DOHH2 (cell line): ENCODE data around the gene GLI3.

Experiments used
- H3F3A ChIP-seq: fragments of 200-600 bp; sonication (generic), shearing (Covaris generic); 2 replicates; pipeline ENCODE4 v1.6.0; 2016; ENCODE audit warnings: antibody characterized with exemption, mild to moderate bottlenecking; ENCODE audit not compliant: control insufficient read depth, insufficient read depth
- H3K27ac ChIP-seq: fragments of 200-600 bp; sonication (generic); 2 replicates; pipeline ENCODE4 v1.5.1; 2014; ENCODE audit warnings: low read depth, mild to moderate bottlenecking, low read length, moderate library complexity
- H3K27me3 ChIP-seq: fragments of 200-600 bp; sonication (generic); 2 replicates; pipeline ENCODE4 v1.6.1; 2014; ENCODE audit warnings: mild to moderate bottlenecking, low read length, mixed read lengths; ENCODE audit not compliant: control insufficient read depth
- H3K36me3 ChIP-seq: fragments of 200-600 bp; sonication (generic); 2 replicates; pipeline ENCODE4 v1.6.1; 2014; ENCODE audit warnings: mild to moderate bottlenecking, low read length, moderate library complexity, mixed read lengths; ENCODE audit not compliant: control insufficient read depth
- H3K4me1 ChIP-seq: fragments of 200-600 bp; sonication (generic); 2 replicates; pipeline ENCODE4 v1.6.1; 2014; ENCODE audit warnings: mild to moderate bottlenecking, low read length, mixed read lengths; ENCODE audit not compliant: control insufficient read depth
- H3K4me2 ChIP-seq: fragments of 200-600 bp; sonication (generic); 2 replicates; pipeline ENCODE4 v1.6.0; 2014; ENCODE audit warnings: mild to moderate bottlenecking, low read length, moderate library complexity
- H3K4me3 ChIP-seq: fragments of 200-600 bp; sonication (generic); 2 replicates; pipeline ENCODE4 v1.5.1; 2014; ENCODE audit warnings: mild to moderate bottlenecking, low read length, mixed read lengths
- H3K79me2 ChIP-seq: fragments of 200-600 bp; sonication (generic); 2 replicates; pipeline ENCODE4 v1.6.1; 2014; ENCODE audit warnings: mild to moderate bottlenecking, low read length, mixed read lengths; ENCODE audit not compliant: control insufficient read depth
- H3K9me2 ChIP-seq: fragments of 200-600 bp; sonication (generic); replicated peaks from 2 replicates; pipeline ENCODE4 v1.6.1; 2014; ENCODE audit warnings: mild to moderate bottlenecking, low read length, mixed read lengths; ENCODE audit not compliant: control insufficient read depth
- H3K9me3 ChIP-seq: fragments of 200-600 bp; sonication (generic); 2 replicates; pipeline ENCODE4 v1.6.1; 2014; ENCODE audit warnings: antibody characterized with exemption, low read length, mixed read lengths; ENCODE audit not compliant: control insufficient read depth, insufficient read depth
- H4K20me1 ChIP-seq: fragments of 200-600 bp; sonication (generic); 2 replicates; pipeline ENCODE4 v1.6.0; 2014; ENCODE audit warnings: low read depth, mild to moderate bottlenecking, antibody characterized with exemption, low read length, moderate library complexity; ENCODE audit not compliant: control insufficient read depth, insufficient read depth
- EZH2phosphoT487 ChIP-seq: fragments of 200-600 bp; sonication (generic); IDR thresholded peaks from 2 replicates; pipeline ENCODE4 v1.6.1; 2017; ENCODE audit warnings: borderline replicate concordance, mild to moderate bottlenecking, antibody characterized with exemption, low read length, moderate library complexity, mixed read lengths
- TF ChIP-seq, protein P1 (sequence below): fragments of 200-600 bp; sonication (generic); IDR thresholded peaks from one replicate; pipeline ENCODE4 v1.5.1; 2014; ENCODE audit warnings: antibody characterized with exemption, mild to moderate bottlenecking, low read depth, low read length; ENCODE audit not compliant: poor library complexity, severe bottlenecking

The GLI3 gene

DNA sequence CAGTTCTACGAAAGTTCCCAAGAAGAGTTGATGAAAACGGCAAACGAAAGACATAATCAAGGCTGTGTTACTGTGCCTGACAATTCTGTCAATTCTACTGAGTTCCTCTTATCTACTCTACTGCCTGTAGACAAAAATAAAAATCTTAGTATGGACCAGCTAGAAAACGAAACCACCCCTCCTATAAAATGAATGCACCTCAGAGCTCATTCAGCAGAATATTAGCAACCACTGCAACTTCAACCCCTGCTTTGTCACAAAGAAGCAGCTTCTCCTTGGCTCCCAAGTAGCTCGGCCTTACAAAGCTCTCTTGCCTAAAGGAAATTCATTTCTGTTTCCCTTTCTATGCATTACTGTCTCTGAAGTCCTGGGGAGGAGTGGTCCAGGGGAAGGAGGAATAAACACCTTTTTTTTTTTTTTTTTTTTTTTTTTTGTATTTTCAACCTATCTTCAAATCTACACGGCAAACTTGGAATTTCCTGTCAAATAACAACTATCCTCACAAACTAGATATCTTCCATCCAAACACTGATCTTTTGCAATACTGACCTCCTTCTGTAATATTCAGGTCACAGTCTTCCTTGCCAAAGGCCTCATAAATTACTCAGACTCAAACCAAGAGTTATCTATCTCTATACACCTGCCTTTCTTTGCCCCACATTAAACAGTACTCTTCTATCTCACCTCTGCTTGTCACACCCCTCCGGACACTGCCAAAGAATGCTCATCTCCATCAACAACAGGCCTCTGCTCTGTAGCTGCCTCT is 74.3 kb downstream of the GLI3 start:
- Histone ChIP-seq H3K27me3 (no peaks in the 10 kb centered on the region), H4K20me1 (no peaks in the 10 kb centered on the region), H3K4me1 (no peaks in the 10 kb centered on the region), H3K36me3 (no peaks in the 10 kb centered on the region), H3K9me3 (no peaks in the 10 kb centered on the region), H3K79me2 (no peaks in the 10 kb centered on the region), H3K4me2 (no peak overlapping the region), H3K4me3 (no peak overlapping the region), H3F3A (no peaks in the 10 kb centered on the region), H3K9me2 (no peaks in the 10 kb centered on the region), H3K27ac (no peak overlapping the region)
- TF ChIP-seq EZH2phosphoT487 = no peak
- TF ChIP-seq, protein P1, sequence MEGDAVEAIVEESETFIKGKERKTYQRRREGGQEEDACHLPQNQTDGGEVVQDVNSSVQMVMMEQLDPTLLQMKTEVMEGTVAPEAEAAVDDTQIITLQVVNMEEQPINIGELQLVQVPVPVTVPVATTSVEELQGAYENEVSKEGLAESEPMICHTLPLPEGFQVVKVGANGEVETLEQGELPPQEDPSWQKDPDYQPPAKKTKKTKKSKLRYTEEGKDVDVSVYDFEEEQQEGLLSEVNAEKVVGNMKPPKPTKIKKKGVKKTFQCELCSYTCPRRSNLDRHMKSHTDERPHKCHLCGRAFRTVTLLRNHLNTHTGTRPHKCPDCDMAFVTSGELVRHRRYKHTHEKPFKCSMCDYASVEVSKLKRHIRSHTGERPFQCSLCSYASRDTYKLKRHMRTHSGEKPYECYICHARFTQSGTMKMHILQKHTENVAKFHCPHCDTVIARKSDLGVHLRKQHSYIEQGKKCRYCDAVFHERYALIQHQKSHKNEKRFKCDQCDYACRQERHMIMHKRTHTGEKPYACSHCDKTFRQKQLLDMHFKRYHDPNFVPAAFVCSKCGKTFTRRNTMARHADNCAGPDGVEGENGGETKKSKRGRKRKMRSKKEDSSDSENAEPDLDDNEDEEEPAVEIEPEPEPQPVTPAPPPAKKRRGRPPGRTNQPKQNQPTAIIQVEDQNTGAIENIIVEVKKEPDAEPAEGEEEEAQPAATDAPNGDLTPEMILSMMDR = no peak

DNA sequence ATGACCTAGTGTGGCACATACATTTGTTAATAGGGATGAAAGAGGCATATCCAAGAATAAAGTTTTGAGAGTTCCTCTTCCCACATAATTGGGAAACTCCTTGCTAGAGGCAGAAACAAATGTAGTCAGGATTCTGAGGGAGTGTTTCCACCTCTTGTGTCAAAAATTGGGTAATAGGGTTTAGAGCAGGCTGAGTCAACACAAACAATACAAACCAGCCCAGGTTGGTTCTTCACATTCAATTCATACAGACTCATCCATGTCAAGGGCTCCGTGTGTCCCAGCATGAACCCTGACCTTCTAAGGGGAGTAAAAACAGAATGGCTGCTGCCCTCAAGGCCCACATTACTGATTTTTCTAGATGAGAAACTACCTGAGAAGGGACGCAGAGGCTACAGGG is 75.3 kb downstream of the GLI3 start:
- Histone ChIP-seq H3K4me1 (no peaks in the 10 kb centered on the region), H3K4me3 (no peak overlapping the region), H4K20me1 (no peaks in the 10 kb centered on the region), H3K36me3 (no peaks in the 10 kb centered on the region), H3K9me3 (no peaks in the 10 kb centered on the region), H3K4me2 (no peak overlapping the region), H3K27ac (no peak overlapping the region), H3K9me2 (no peaks in the 10 kb centered on the region), H3F3A (no peaks in the 10 kb centered on the region), H3K27me3 (no peaks in the 10 kb centered on the region), H3K79me2 (no peaks in the 10 kb centered on the region)
- TF ChIP-seq, protein P1 = no peak
- TF ChIP-seq EZH2phosphoT487 = no peak

DNA sequence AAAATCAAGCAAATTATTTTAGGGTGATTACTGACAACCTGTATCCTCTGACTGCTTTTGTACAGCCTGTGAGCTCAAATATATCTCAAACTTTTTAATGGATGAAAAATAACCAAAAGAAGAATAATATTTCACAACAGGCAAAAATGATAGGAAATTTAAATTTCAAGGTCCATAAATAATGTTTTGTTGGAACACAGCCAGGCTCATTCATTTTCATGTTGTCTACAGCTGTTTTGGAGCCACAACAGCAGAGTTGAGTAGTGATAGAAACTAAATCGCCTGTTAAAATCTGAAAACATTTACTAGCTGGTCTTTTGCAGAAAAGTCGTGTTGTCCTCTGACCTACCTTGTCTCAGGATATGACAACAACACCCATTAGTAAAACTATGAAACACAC is 75.9 kb downstream of the GLI3 start:
- Histone ChIP-seq H3K36me3 (no peaks in the 10 kb centered on the region), H3K4me2 (no peak overlapping the region), H3K4me3 (no peak overlapping the region), H4K20me1 (no peaks in the 10 kb centered on the region), H3K27ac (no peak overlapping the region), H3K4me1 (no peaks in the 10 kb centered on the region), H3K9me2 (no peaks in the 10 kb centered on the region), H3F3A (no peaks in the 10 kb centered on the region), H3K27me3 (no peaks in the 10 kb centered on the region), H3K79me2 (no peaks in the 10 kb centered on the region), H3K9me3 (no peaks in the 10 kb centered on the region)
- TF ChIP-seq EZH2phosphoT487 = no peak
- TF ChIP-seq, protein P1 = no peak
